ENCODE data around the gene ATOSA.
A peak's percentile ranks its signal among the peaks of the same experiment; 100 is the strongest.

Gene ATOSA

GRCh38 chr15:52679232-52680040, at the start of gene ATOSA:
Gene ATOSA (minus strand): TSS chr15:52679388. CDS start chr15:52678021, 1,367 bp downstream.
- peak; percentile 97 for DNase-seq

- no peak for DNase-seq
Observed at GRCh38 chr15:52728899-52729298, 49.7 kb upstream of the ATOSA start.

GRCh38 chr15:52727815-52728214, 48.6 kb upstream of the ATOSA start:
- no peak for DNase-seq

- DNase-seq = no peak
Observed at GRCh38 chr15:52726195-52726594, 47.0 kb upstream of the ATOSA start.

GRCh38 chr15:52718551-52718950, 39.4 kb upstream of the ATOSA start:
- no peak for DNase-seq

GRCh38 chr15:52717924-52718323, 38.7 kb upstream of the ATOSA start:
- no peak for DNase-seq

GRCh38 chr15:52717481-52717880, 38.3 kb upstream of the ATOSA start:
- DNase-seq = no peak

GRCh38 chr15:52716536-52716935, 37.3 kb upstream of the ATOSA start:
- DNase-seq = no peak

- no peak for DNase-seq
Observed at GRCh38 chr15:52715411-52715810, 36.2 kb upstream of the ATOSA start.

GRCh38 chr15:52714968-52715367, 35.8 kb upstream of the ATOSA start:
- no peak for DNase-seq

- no peak for DNase-seq
Observed at GRCh38 chr15:52710708-52711389, 31.7 kb upstream of the ATOSA start.

GRCh38 chr15:52710050-52710707, 31.0 kb upstream of the ATOSA start:
- no peak for DNase-seq

GRCh38 chr15:52709187-52709981, 30.2 kb upstream of the ATOSA start:
- peak; percentile 92 for DNase-seq

GRCh38 chr15:52706091-52706490, 26.9 kb upstream of the ATOSA start:
- DNase-seq = no peak

GRCh38 chr15:52702390-52702789, 23.2 kb upstream of the ATOSA start:
- no peak for DNase-seq

GRCh38 chr15:52699457-52699856, 20.3 kb upstream of the ATOSA start:
- DNase-seq = no peak

GRCh38 chr15:52698514-52698913, 19.3 kb upstream of the ATOSA start:
- DNase-seq = no peak

GRCh38 chr15:52697051-52697450, 17.9 kb upstream of the ATOSA start:
- no peak for DNase-seq

GRCh38 chr15:52695154-52695553, 16.0 kb upstream of the ATOSA start:
- no peak for DNase-seq

- no peak for DNase-seq
Observed at GRCh38 chr15:52689562-52689961, 10.4 kb upstream of the ATOSA start.

GRCh38 chr15:52683580-52683979, 4.4 kb upstream of the ATOSA start:
- no peak for DNase-seq

GRCh38 chr15:52682781-52683180, 3.6 kb upstream of the ATOSA start:
- DNase-seq = no peak

GRCh38 chr15:52682200-52682599, 3.0 kb upstream of the ATOSA start:
- no peak for DNase-seq

Data from islet precursor cell (in vitro differentiated cells).